NOMO-1 treated with dmso at 0.1 percent for 144 hours (cell line): ENCODE measurements around the gene MAP4.
"Not testable (repeated sequence)": the region's sequence is repeated elsewhere in the genome, so short reads cannot be mapped to it uniquely, and the experiment has no call there.

Experiments used
- DNase-seq: peaks from one replicate; lab custom pipeline; 2025; ENCODE audit not compliant: unreplicated experiment; lab: John Stamatoyannopoulos, UW

Gene MAP4

GRCh38 chr3:47847260-47847659 is 169.0 kb downstream of the MAP4 start:
- no peak for DNase-seq

- no peak for DNase-seq
These were observed 169.4 kb downstream of the MAP4 start for GRCh38 chr3:47846880-47847248.

- DNase-seq: no peak
These were observed 169.9 kb downstream of the MAP4 start for GRCh38 chr3:47846186-47846879.

- no peak for DNase-seq
These were observed 174.3 kb downstream of the MAP4 start for GRCh38 chr3:47841786-47842349.

- DNase-seq: no peak
These were observed 177.7 kb downstream of the MAP4 start for GRCh38 chr3:47838503-47838902.

- no peak for DNase-seq
These were observed 179.2 kb downstream of the MAP4 start for GRCh38 chr3:47836986-47837385.

- not testable (repeated sequence) for DNase-seq
These were observed 186.7 kb downstream of the MAP4 start for GRCh38 chr3:47829482-47829881.

GRCh38 chr3:47825590-47825989 is 190.6 kb downstream of the MAP4 start:
- DNase-seq: no peak

GRCh38 chr3:47824541-47825473 is 191.4 kb downstream of the MAP4 start:
- DNase-seq: peak; percentile 61

- DNase-seq: no peak
These were observed 198.6 kb downstream of the MAP4 start for GRCh38 chr3:47817609-47818008.

- DNase-seq: no peak
These were observed 202.6 kb downstream of the MAP4 start for GRCh38 chr3:47813551-47814177.

- DNase-seq: no peak
These were observed 211.6 kb downstream of the MAP4 start for GRCh38 chr3:47804577-47804976.

- DNase-seq: no peak
These were observed 212.7 kb downstream of the MAP4 start for GRCh38 chr3:47803480-47804025.

GRCh38 chr3:47802734-47803479 is 213.3 kb downstream of the MAP4 start, which contains the start of gene DHX30:
Gene DHX30, plus strand, starts transcription at chr3:47803138. Its CDS starts 7,546 bp downstream, at chr3:47810684.
- DNase-seq: peak; percentile 61
